Measurements from ENCODE around the gene IFNA8.
"Not testable (repeated sequence)": the region's sequence is repeated elsewhere in the genome, so short reads cannot be mapped to it uniquely, and the experiment has no call there.

The IFNA8 gene

DNA sequence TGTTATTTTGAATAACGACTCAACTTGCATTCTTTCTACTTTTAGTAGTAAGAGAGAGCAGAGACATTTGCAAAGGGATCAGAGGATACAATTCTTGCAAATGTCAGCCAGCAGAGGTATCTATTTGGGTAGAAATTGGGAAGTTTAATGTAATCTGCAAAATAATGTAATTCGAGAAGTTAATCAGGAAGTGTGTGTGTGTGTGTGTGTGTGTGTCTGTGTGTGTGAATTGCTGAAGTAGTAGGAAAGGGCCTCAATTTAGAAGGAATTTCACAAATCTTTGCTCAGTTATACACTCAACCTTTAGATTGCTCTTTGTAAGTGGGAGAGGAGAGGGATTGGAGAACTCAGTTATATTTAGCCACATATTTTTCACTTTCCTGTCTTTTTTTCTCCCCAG, 20.3 kb downstream of the IFNA8 start:
- Histone ChIP-seq H3K36me3 (ENCODE audit: control insufficient read depth, insufficient read depth, low read length) (no peaks in the 10 kb centered on the region), H3K27ac (ENCODE audit: low read depth, low read length, severe bottlenecking) (no peak overlapping the region), H3K9me3 (ENCODE audit: control insufficient read depth, low read length) (no peaks in the 10 kb centered on the region), H3K4me3 (ENCODE audit: extremely low read depth, insufficient read depth, low read length, poor library complexity, severe bottlenecking) (no peak overlapping the region), H3K4me1 (ENCODE audit: control insufficient read depth, insufficient read depth, low read length, poor library complexity, severe bottlenecking) (no peaks in the 10 kb centered on the region)
- WGBS, 2 experiments (ENCODE audit: insufficient coverage in 2 of 2) = 83 to 86% methylated on average over 1 of the region's 2 CpGs

DNA sequence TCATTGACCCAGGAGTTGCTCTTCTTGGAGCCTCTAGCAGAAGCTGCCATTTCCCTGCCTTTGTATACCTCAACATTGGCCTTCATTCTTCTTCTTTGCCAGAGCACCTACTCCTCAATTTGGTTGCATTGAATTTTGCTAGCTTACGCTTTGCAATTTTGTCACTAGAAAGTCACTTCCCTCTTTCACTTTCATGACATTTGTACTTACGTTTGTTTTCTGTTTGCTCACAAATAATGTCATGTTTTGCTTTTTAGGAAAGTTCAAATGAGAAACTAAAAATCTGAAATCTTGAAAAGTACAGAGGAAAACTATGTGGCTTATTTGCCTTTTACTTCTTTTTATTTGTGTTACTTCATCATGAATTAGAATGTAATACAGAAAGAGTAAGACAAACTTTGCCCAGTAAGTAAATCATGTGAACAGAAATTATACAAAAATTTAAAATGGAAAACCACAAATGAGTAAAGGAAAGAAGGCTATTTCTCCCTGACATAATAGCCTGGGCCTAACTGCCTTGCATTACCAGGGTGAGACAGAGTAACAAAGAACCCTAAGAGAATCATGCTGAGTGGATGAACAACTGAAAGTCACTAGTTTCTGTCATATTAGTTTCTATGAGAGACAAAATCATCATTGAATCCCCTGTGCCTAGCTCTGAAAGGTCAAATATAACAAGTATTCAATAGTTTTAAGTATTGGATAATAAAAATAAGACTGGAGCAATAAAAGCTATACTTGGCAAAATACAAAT, 23.9 kb downstream of the IFNA8 start:
- Histone ChIP-seq H3K4me1 (ENCODE audit: control insufficient read depth, insufficient read depth, low read length, poor library complexity, severe bottlenecking) (no peaks in the 10 kb centered on the region), H3K4me3 (ENCODE audit: extremely low read depth, insufficient read depth, low read length, poor library complexity, severe bottlenecking) (no peak overlapping the region), H3K27ac (ENCODE audit: low read depth, low read length, severe bottlenecking) (no peak overlapping the region), H3K36me3 (ENCODE audit: control insufficient read depth, insufficient read depth, low read length) (no peaks in the 10 kb centered on the region), H3K9me3 (ENCODE audit: control insufficient read depth, low read length) (no peaks in the 10 kb centered on the region)
- WGBS, 2 experiments (ENCODE audit: insufficient coverage in 2 of 2) = 80 to 89% methylated on average over 1 of the region's 2 CpGs

DNA sequence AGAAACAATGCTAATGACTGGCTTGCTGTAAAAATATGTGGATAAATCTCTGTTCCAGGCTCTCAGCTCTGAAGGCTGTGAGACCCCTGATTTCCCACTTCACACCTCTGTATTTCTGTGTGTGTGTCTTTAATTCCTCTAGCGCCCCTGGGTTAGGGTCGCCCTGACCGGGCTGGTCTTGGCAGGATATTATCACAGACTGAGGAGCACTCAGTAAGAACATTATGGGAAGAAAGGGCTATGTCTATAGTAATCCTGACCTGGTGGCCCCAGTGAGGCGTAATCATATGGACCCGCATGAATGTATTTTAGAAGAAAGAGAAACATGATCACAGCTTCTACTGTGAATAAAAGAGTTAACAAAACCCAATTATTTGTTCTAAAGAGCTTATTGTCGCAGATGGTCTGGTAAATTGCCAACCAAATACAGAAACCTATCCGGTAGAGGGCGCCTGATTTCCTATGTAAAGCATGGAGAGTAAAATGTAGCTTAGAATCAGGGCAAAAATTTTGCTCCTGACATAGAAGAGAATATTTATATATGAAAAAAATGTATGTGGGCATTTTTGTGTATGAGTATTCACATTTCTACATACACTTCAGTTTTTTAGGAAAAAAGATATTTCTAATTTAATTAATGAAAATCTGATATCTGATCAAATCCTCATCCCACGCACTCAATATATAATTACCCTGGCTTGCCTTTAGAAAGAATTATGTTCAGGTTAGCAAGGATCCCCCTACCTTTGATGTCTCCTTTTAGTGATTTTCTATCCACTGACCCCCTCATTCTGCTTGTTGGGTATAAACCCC, 25.5 kb downstream of the IFNA8 start:
- Histone ChIP-seq H3K4me1 (ENCODE audit: control insufficient read depth, insufficient read depth, low read length, poor library complexity, severe bottlenecking) (no peaks in the 10 kb centered on the region), H3K4me3 (ENCODE audit: extremely low read depth, insufficient read depth, low read length, poor library complexity, severe bottlenecking) (no peak overlapping the region), H3K36me3 (ENCODE audit: control insufficient read depth, insufficient read depth, low read length) (no peaks in the 10 kb centered on the region), H3K27ac (ENCODE audit: low read depth, low read length, severe bottlenecking) (no peak overlapping the region), H3K9me3 (ENCODE audit: control insufficient read depth, low read length) (no peaks in the 10 kb centered on the region)
- WGBS, 2 experiments (ENCODE audit: insufficient coverage in 2 of 2) = 77% methylated on average over 4 of the region's 9 CpGs; no CpG with 5 or more reads in 1 of the 2 experiments

DNA sequence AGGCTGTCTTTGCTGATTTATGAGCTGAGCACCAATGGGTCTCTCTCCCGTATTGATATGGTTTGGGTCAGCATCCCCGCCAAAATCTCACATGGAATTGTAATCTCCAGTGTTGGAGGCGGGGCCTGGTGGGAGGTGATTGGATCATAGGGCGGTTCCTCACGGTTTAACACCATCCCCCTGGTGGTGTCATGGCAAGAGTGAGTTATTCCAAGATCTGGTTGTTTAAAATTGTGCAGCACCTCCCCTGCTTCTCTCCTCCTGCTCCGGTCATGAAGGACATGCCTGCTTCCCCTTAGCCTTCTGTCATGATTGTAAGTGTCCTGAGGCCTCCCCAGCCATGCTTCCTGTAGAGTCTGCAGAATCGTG, 26.1 kb downstream of the IFNA8 start:
- not testable (repeated sequence) for H3K4me1 ChIP-seq (ENCODE audit: control insufficient read depth, insufficient read depth, low read length, poor library complexity, severe bottlenecking); H3K9me3 ChIP-seq (ENCODE audit: control insufficient read depth, low read length); H3K4me3 ChIP-seq (ENCODE audit: extremely low read depth, insufficient read depth, low read length, poor library complexity, severe bottlenecking); H3K36me3 ChIP-seq (ENCODE audit: control insufficient read depth, insufficient read depth, low read length); H3K27ac ChIP-seq (ENCODE audit: low read depth, low read length, severe bottlenecking)
- 89 to 100% methylated on average over 1 to 2 of the region's 7 CpGs for WGBS, 2 experiments (ENCODE audit: insufficient coverage in 2 of 2)

DNA sequence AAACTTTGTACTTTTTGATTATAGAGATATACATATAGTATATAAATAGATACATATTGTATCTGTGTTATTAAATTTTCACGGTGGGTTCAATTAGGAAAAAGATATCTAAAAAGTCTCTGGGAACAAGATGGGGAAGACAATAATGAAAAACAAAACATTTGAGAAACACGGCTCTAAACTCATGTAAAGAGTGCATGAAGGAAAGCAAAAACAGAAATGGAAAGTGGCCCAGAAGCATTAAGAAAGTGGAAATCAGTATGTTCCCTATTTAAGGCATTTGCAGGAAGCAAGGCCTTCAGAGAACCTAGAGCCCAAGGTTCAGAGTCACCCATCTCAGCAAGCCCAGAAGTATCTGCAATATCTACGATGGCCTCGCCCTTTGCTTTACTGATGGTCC, 31.2 kb downstream of the IFNA8 start, which contains the start of gene IFNA1:
TSS of gene IFNA1 (plus strand) at position 301 of the 400 bp plus-strand sequence. CDS start at position 370, 69 bp downstream.
- Histone ChIP-seq H3K4me1 (ENCODE audit: control insufficient read depth, insufficient read depth, low read length, poor library complexity, severe bottlenecking) (no peaks in the 10 kb centered on the region), H3K9me3 (ENCODE audit: control insufficient read depth, low read length) (no peaks in the 10 kb centered on the region), H3K4me3 (ENCODE audit: extremely low read depth, insufficient read depth, low read length, poor library complexity, severe bottlenecking) (no peak within 1 kb of the TSS), H3K27ac (ENCODE audit: low read depth, low read length, severe bottlenecking) (no peak within 1 kb of the TSS), H3K36me3 (ENCODE audit: control insufficient read depth, insufficient read depth, low read length) (no peaks in the 10 kb centered on the region)
- 78 to 100% methylated on average over 1 of the region's 4 CpGs for WGBS, 2 experiments (ENCODE audit: insufficient coverage in 2 of 2)

DNA sequence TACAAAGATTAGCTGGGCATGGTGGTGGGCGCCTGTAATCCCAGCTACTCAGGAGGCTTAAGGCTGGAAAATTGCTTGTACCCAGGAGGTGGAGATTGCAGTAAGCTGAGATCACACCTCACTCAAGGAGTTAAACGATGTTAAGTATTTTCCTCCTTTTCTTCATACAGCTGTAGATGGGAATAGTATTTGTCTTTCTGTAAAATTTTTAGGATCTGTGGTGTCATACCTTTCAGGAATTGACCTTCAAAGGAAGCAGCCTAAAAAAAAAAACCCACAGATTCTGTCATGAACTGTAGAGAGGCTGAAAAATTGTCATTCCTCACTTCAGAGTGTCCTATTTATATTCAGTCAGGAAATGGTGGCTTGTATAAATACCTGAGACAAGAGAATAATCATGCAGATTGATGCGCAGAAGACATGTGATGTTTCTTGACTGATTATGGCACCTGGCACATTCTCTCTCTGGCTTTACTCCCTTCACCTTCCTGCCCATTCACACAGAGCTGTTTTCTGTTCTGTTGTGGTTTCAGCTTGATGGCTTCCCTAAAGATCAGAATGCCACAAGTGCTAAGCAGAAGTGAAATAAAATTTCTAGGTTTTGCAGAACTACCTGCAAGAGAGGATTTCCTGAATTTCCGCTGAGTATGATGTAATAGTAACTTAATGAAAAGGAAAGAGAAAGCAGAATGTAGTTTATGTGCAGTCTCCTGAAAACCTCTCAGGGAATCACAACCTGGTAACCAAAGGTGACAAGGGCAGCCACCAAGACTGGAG, 35.1 kb downstream of the IFNA8 start:
- Histone ChIP-seq H3K4me1 (ENCODE audit: control insufficient read depth, insufficient read depth, low read length, poor library complexity, severe bottlenecking) (no peaks in the 10 kb centered on the region), H3K27ac (ENCODE audit: low read depth, low read length, severe bottlenecking) (no peak overlapping the region), H3K36me3 (ENCODE audit: control insufficient read depth, insufficient read depth, low read length) (no peaks in the 10 kb centered on the region), H3K9me3 (ENCODE audit: control insufficient read depth, low read length) (no peaks in the 10 kb centered on the region), H3K4me3 (ENCODE audit: extremely low read depth, insufficient read depth, low read length, poor library complexity, severe bottlenecking) (no peak overlapping the region)
- WGBS, 2 experiments (ENCODE audit: insufficient coverage in 2 of 2) = 83 to 100% methylated on average over 1 to 2 of the region's 4 CpGs

DNA sequence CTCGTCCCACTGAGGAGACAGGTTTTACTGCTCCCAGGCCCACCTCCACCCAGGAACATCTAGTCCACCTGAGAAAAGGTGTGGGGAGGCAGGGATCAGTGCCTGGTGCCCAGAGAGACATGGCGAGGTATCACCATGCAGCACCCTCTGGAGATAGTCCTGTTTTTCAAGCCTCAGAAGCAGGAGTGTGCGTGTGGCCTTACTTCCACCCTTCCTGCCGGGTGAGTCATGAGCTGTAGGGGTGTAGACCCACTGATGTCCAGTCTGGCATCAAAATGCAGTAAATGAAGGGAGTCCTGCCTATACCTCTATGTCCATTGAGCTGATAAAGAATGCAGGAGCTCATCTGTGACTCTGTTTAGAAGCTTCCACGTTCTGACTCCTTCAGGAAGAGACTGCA, 40.4 kb downstream of the IFNA8 start:
- not testable (repeated sequence) for H3K4me1 ChIP-seq (ENCODE audit: control insufficient read depth, insufficient read depth, low read length, poor library complexity, severe bottlenecking); H3K36me3 ChIP-seq (ENCODE audit: control insufficient read depth, insufficient read depth, low read length); H3K9me3 ChIP-seq (ENCODE audit: control insufficient read depth, low read length); H3K4me3 ChIP-seq (ENCODE audit: extremely low read depth, insufficient read depth, low read length, poor library complexity, severe bottlenecking); H3K27ac ChIP-seq (ENCODE audit: low read depth, low read length, severe bottlenecking)
- 95 to 100% methylated on average over 2 to 4 of the region's 5 CpGs for WGBS, 2 experiments (ENCODE audit: insufficient coverage in 2 of 2)

DNA sequence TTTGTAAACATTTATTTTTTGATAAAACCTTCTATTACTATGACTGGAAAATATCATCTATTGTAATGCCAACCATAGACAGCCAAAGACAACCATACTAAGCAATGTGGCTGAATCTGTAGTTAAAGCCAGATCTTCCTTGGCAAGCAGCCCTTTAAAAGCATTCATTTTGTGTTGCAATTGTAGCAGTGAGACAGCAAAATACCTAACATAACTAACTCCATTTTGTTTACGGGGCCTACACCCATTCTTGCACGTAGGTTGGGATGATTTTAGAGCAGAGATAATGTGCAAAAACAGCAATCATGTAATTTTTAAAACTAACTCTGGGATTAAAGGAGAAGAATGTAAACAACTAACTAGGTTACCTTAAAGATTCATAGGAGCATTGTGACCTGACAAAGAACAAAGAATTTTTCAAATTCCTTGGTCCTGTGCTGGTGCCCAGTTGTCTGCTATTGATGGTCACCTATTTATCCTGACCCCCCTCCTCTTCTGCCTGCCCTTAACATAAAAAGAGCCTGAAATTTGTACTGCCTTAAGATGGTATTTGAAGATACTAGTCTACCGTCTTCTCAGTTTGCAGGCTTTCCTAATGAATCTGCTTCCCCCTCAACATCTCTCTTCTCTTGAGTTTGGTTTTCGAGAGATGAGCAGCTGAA, 41.9 kb downstream of the IFNA8 start:
- Histone ChIP-seq H3K9me3 (ENCODE audit: control insufficient read depth, low read length) (no peaks in the 10 kb centered on the region), H3K4me1 (ENCODE audit: control insufficient read depth, insufficient read depth, low read length, poor library complexity, severe bottlenecking) (peaks cover 9% of the 10 kb centered on the region), H3K4me3 (ENCODE audit: extremely low read depth, insufficient read depth, low read length, poor library complexity, severe bottlenecking) (no peak overlapping the region), H3K36me3 (ENCODE audit: control insufficient read depth, insufficient read depth, low read length) (no peaks in the 10 kb centered on the region), H3K27ac (ENCODE audit: low read depth, low read length, severe bottlenecking) (no peak overlapping the region)
- WGBS, 2 experiments (ENCODE audit: insufficient coverage in 2 of 2) = no CpG with 5 or more reads among the region's 4 CpGs

DNA sequence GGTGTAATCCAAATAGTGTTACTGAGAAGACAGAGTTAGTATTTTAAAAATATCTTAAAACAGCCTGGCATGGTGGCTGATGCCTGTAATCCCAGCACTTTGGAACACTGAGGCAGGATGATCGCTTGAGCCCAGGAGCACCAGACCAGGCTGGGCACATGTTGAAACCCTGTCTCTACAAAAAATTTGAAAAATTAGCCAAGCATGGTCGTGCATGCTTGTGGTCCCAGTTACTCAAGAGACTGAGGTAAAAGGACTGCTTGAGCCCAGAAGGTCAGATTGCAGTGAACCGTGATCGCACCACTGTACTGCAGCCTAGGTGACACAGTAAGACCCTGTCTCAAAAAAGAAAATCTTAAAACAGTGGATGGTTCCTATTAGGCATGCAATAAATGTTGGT, 43.8 kb downstream of the IFNA8 start:
- Histone ChIP-seq H3K36me3 (ENCODE audit: control insufficient read depth, insufficient read depth, low read length) (no peaks in the 10 kb centered on the region), H3K9me3 (ENCODE audit: control insufficient read depth, low read length) (no peaks in the 10 kb centered on the region)

DNA sequence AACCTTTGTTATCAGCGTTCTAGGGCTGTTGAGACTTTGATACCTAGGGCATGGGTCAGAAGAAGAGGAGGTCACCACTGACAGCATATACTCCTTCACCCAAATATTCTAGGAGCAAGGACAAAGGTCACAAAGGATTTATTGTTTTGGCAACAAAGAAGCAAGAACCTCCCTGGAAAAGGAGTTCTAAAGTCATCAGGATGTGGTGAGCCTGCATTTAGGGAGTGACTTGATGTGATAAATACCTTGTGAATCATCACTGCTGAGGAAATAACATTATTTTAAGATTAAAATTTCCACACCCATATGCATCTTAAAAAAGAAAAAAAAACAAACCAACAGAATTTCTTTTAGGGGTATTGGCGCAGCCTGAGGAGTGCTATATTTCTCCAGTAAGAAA, 45.2 kb downstream of the IFNA8 start:
- H3K4me1 ChIP-seq (ENCODE audit: control insufficient read depth, insufficient read depth, low read length, poor library complexity, severe bottlenecking) = peaks cover 9% of the 10 kb centered on the region
- WGBS, 2 experiments (ENCODE audit: insufficient coverage in 2 of 2) = 100% methylated on average over 1 of the region's 2 CpGs; no CpG with 5 or more reads in 1 of the 2 experiments
- no peaks in the 10 kb centered on the region for H3K9me3 ChIP-seq (ENCODE audit: control insufficient read depth, low read length)
- H3K36me3 ChIP-seq (ENCODE audit: control insufficient read depth, insufficient read depth, low read length) = no peaks in the 10 kb centered on the region
- H3K27ac ChIP-seq (ENCODE audit: low read depth, low read length, severe bottlenecking) = no peak overlapping the region
- no peak overlapping the region for H3K4me3 ChIP-seq (ENCODE audit: extremely low read depth, insufficient read depth, low read length, poor library complexity, severe bottlenecking)

More for the DNA sequence above, 43.8 kb downstream of the IFNA8 start:
- Histone ChIP-seq H3K4me1 (ENCODE audit: control insufficient read depth, insufficient read depth, low read length, poor library complexity, severe bottlenecking) (peaks cover 9% of the 10 kb centered on the region), H3K27ac (ENCODE audit: low read depth, low read length, severe bottlenecking) (no peak overlapping the region), H3K4me3 (ENCODE audit: extremely low read depth, insufficient read depth, low read length, poor library complexity, severe bottlenecking) (no peak overlapping the region)
- 92 to 100% methylated on average over 4 of the region's 4 CpGs for WGBS, 2 experiments (ENCODE audit: insufficient coverage in 2 of 2)

Data from mesodermal cell (in vitro differentiated cells).